NCI-H2227 treated with DMSO at 0.1 percent for 48 hours (cell line): ENCODE results near the gene CSRP1.
"Not testable (repeated sequence)": the region's sequence is repeated elsewhere in the genome, so short reads cannot be mapped to it uniquely, and the experiment has no call there.

Experiments
- DNase-seq: peaks from one replicate; lab custom pipeline; 2025; lab: John Stamatoyannopoulos, UW

The CSRP1 gene

DNA sequence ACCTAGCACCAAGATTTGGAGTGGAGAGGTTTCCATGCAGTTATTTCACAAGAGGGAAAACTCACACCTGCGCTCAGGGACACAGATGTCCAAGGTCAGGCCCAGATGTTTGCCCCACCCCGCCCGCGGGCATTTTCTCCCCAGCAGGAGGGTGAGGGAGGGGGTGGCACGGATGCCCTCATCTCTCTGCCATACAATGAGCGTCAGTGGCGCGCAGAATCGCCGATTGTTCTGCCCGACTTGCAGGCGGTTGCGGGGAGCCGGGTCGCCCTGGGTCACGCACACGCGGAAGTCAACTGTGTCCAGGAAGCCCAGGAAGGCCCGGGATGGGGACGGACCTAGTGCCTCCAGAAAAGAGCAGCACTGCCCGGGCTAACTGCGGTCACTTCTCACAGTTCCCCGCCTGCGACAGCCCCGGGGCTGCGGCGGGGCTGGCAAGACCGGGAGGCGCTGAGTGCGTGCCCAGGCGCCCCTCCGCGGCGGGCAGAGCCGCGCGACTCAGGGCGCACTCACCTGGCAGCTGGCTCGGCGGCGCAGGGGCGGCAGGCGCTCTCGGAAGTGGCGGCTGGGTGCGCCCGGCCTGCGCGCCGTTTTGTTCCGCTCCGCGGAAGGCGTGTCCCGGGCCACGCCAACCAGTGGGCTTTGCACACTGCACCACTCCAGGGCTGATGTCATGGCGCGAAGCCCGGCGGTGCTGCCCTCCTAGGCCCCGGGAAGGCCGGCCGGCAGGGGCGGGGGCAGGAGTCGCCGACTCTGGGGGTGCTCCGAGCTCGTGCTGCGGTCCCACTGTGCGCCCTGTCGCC is at the start of gene CSRP1:
TSS of gene CSRP1 (minus strand) at position 567 of the 803 bp plus-strand sequence. CDS start 10,820 bp downstream, outside the sequence.
- peak; percentile 46 for DNase-seq

- DNase-seq = no peak
Measured at GRCh38 chr1:201555593-201555945, 48.6 kb upstream of the CSRP1 start.

DNA sequence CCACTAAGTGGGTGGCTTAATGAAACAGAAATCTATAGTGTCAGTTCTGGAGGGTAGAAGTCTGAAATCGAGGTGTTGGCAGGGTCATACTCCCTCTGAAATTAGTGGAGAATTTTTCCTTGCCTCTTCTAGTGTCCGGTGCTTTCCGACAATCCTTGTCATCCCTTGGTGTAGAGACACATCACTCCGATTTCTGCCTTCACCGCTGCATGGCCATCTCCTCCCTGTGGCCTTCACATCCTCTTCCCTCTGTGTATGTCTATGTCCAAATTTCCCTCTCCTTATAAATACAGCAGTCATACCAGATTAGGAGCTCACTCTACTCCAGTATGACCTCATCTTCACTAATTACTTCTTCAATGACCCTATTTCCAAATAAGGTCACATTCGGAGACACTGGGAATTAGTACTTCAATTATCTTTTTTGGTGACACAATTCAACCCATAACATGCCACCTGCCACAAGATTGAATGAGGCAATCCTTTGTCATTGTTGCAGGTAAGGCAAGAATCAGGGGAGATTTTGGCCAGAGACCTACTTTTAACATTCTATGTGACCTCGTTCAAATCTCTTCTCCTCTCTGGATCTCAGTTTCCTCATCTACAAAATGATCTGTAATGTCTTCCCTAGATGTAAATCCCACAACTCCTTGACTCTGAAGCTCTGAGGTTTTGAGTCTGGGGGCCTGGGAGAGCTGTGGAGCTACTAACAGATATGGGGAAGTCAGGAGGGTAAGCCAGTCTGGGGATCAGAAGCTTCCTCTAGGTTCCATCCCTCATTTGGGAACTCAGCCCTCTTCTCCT is 48.1 kb upstream of the CSRP1 start:
- DNase-seq = no peak

DNA sequence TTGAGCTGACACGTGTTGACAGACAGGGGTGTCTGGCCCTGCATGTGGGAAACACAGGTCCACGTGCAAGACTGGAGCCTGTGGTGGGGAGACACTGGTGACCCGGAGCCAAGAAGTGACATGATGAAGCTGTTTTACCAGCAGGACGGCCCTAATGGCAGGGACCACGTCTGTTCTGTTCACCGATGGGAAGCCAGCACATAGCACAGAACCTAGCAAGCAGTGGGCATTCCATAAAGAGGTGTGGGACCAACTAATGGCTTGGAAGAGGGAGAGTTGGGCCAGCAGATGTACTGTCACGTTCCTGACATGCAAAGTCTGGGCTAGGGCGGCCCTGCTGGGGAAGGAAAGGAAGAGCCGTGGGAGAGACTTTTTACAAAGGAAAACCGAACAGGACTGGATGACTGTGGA is 47.3 kb upstream of the CSRP1 start:
- no peak for DNase-seq

GRCh38 chr1:201553496-201554189 is 46.7 kb upstream of the CSRP1 start:
- DNase-seq = no peak

- peak; percentile 21 for DNase-seq
Measured at GRCh38 chr1:201552941-201553351, 46.0 kb upstream of the CSRP1 start.

DNA sequence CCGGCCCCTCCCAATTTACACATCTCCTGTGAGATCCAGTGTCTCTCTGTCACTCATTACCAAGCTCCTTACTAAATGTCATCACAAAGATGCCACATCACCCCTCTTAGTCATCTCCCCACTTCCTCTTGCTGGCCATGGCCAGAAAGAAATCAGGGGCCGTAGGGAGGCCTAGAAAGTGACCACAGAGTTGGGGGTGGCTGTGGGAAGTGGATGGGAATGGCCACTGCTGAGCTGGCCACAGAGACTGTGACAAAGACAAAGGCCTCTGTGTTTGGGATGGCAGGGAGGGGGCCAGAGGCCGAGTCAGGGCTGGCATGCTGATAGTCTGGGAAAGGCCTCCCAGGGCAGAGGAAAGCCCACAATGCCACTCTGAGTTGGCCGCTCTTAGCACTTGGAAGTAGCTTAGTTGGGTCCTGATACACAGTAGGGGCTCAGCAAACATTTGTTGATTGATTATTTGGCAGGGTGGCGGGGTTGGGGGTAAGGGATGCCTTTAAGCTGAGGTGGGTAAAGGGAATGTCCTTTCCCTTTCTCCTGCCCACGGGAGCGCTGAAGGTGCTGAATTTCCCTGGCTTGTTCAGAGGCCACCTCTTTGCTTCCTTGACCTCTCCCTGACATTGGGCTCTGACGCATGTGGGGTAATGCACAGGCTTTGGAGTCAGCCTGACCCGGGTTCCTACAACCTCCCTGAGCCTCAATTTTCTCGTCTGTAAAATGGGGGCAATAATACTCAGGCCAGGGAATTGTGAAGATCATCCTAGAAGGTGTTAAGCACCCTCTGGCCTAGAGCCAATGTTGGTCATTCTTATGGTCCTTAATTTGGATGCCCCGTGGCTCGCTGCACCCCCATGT is 45.2 kb upstream of the CSRP1 start:
- DNase-seq = no peak

DNA sequence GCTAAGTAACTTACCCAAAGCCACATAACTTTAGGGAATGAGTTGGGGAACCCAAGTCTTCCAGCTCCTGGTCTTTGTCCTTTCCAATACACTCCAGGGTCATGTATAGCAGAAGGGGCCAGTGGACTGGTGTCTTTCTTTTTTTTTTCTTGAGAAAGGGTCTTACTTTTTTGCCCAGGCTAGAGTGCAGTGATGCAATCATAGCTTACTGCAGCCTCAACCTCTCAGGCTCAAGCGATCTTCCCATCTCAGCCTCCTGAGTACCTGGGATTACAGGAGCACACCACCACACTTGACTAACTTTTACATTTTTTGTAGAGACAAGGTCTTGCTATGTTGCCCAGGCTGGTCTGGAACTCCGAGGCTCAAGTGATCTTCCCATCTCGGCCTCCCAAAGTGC is 44.2 kb upstream of the CSRP1 start:
- no peak for DNase-seq

DNA sequence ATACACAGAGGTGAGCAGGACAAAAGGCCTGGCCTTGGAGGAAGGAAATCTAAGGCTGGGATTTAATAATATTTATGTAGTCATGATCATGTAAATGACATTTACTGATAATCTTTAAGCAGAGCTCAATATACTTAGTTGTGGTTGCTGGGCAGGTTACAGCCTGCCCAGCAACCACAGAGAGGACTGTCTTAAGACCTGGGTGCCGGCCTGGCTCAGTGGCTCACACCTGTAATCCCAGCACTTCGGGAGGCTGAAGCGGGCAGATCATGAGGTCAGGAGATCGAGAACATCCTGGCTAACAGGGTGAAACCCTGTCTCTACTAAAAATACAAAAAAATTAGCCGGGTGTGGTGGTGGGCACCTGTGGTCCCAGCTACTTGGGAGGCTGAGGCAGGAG is 42.6 kb upstream of the CSRP1 start:
- DNase-seq = not testable (repeated sequence)

GRCh38 chr1:201545851-201546492 is 39.0 kb upstream of the CSRP1 start:
- peak; percentile 23 for DNase-seq

DNA sequence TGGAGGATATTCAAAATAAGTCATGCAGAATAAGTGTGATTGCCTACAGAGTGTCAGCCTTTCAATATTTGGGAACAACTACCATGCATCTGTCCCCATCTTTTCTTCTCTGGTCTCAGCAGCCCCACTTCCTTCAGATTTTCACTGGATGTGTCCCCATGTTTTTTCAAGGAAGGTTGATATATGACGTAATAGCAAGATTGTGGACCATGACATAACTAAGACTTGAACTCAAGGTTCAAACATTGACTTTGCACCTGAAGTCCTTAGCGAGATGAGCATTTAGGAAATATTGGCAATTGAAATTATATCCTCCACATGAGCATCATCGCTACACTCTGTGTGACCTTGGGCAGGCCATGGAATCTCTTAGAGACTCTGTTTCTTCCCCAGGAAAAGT is 37.8 kb upstream of the CSRP1 start:
- no peak for DNase-seq

DNA sequence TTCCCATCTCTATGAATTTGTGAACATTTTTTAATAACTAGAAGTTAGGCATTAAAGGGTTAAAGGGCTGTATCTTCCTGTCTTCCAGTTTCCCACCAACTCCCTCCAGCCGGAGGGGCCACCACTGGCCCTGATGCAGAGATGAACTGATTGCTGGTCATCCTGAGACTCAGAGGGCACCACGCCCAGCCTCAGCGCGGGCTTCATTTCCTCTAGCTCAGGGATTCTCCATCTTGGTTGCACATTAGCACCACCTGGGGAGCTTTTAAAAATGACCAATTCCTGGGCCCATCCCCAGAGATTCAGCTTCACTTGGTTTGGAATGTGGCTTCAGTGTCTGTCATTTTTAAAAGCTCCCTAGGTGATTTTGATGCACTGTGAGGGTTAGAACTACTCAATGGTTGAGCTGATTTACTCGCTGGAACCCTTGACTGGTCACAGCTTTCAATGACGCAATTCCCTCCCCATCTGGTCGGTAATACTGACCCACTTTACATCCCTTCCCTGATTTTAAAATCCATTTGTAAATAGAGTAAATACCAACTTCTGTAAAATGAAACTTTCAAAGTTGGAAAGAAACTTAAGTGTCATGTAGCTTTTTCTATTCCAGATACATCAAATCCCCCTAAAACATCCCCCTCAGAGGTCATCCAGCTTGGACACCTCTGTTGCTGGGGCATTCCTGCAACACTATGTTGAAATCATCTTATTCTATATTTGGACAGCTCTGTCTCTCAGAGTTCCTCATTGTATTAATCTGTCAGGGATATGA is 37.1 kb upstream of the CSRP1 start:
- no peak for DNase-seq

GRCh38 chr1:201542309-201543035 is 35.5 kb upstream of the CSRP1 start:
- no peak for DNase-seq

- DNase-seq = no peak
Measured at GRCh38 chr1:201540846-201541735, 34.2 kb upstream of the CSRP1 start.

DNA sequence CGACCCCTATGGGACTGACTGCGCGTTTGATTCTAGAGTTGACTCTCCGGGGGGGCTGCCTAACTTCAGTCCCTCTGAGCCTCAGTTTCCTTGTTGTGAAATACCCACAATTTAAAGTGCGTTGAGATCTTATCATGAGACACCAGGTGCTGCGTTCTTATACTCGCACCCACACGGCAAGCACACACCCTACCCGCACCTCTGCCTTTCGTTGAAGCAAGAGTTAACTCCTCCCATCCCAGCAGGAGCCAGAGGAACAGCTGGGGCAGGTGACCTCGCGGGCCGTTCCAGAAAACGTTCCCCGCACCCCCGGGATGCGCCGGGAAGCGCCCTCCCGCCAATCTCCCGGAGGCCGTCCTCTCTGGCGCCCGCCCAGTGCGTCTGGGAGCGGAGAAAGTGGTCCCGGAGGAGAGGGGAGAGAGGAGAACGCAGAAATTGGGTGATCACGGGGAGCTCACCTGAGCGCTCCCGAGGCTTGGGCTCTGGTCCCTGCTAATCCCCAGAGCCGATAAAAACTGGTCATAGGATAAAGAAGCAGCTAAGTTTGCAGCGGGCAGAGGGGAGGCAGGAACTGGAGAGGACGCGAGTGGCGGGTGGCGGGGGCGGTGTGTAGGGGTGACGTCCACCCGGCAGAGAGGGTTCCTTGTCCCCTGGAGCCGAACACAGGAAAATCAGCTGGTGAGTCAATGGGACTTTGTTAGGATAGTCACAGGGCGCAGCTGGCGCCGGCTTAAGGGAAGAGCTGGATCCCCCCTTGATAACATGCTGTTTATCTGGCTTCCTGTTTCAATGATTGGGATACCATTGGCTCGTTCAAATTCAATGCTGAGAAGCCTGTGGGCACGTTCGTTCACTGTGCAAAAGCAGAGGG is 32.9 kb upstream of the CSRP1 start:
- DNase-seq = peak; percentile 62

DNA sequence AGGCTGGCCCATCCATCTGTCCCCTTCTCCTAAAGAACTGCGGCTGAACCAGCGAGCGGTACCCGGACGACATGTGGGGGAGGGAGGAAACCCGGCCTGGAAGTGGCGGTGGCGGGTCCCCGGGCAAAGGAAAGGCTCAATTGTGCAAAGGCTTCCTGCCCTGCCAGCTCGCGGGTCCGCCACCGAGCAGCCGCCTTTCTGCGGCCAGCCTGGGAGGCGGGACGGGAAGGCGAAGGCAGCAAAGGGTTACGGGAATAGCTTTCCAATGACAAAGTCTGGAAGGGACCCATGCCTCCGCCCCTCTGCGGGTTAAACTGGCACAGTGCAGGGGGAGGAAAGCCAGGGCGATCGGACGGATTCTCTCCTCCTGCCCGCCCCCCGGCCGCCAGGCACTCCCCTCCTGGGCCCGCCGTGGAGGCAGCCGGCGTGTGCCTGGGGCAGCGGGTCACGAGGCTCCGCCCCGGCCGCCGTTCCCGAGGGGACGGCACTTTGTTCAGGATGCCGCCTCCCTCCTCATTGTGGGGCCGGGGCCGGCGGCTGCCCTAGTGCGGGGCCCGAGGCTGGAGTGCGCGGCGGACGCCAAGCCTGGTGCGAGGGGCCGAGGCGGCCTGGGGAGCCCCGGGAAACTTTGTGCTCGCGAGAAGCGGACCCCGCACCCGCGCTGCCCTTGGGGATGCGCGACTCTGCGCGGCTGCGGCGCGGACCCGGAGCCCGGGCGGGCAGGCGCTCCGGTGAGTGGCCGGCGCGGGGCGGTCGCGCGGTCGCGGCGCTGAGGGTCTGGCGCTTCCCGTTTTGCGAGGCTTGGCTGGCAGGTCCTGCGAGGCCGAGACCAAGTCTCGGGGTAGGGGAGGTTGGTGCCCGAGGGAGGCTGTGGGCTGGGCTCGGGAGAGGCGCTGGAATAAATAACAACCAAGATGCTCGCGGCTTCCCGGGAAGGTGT is 32.0 kb upstream of the CSRP1 start, which contains the start of gene NAV1:
TSS of gene NAV1 (plus strand) at position 516 of the 940 bp plus-strand sequence. CDS start 83,758 bp downstream, outside the sequence.
- DNase-seq = peak; percentile 30
